HepG2 (cell line): ENCODE data around the gene RASL12. TPM values are rescaled to one million over a fixed set of nuclear protein-coding genes. Genes with fewer than 3 reads are reported as not detected.

Source experiments
- AGO1 ChIP-seq: fragments of 200-400 bp; formaldehyde crosslinking; IDR thresholded peaks from 2 replicates; pipeline ENCODE4 v1.6.1; 2017; ENCODE audit warnings: mild to moderate bottlenecking, low read depth, low read length, moderate library complexity; ENCODE audit not compliant: poor library complexity, severe bottlenecking
- ARNTL ChIP-seq: sonication (generic); formaldehyde crosslinking; IDR thresholded peaks from 2 replicates; pipeline ENCODE4 v1.4.0; 2020; ENCODE audit warnings: mild to moderate bottlenecking, missing genetic modification reagents
- BRCA1 ChIP-seq: sonication (generic); formaldehyde crosslinking; IDR thresholded peaks from 2 replicates; pipeline ENCODE4 v1.4.0; 2020; ENCODE audit warnings: missing genetic modification reagents
- CHCHD3 ChIP-seq: sonication (generic); formaldehyde crosslinking; IDR thresholded peaks from 2 replicates; pipeline ENCODE4 v1.8.0; 2022; ENCODE audit warnings: mild to moderate bottlenecking, missing genetic modification reagents, moderate library complexity
- FOXK2 ChIP-seq: fragments of 450-650 bp; IDR thresholded peaks from 2 replicates; pipeline ENCODE4 v1.6.1; 2016
- FOXO1 ChIP-seq: sonication (generic); formaldehyde crosslinking; IDR thresholded peaks from 2 replicates; pipeline ENCODE4 v1.4.0; 2020; ENCODE audit warnings: missing genetic modification reagents
- GATAD2A ChIP-seq: IDR thresholded peaks from 2 replicates; pipeline ENCODE4 v1.6.1; 2016
- HCFC1 ChIP-seq: fragments of 150-350 bp; IDR thresholded peaks from 2 replicates; pipeline ENCODE4 v1.6.1; 2014; ENCODE audit warnings: low read depth, low read length
- HOXD1 ChIP-seq: sonication (generic); formaldehyde crosslinking; IDR thresholded peaks from 2 replicates; pipeline ENCODE4 v1.5.0; 2020; ENCODE audit warnings: missing genetic modification reagents
- JUND ChIP-seq: sonication (generic); formaldehyde crosslinking; IDR thresholded peaks from 2 replicates; pipeline ENCODE4 v1.8.0; 2022; ENCODE audit warnings: mild to moderate bottlenecking, missing genetic modification reagents
- LCORL ChIP-seq, 2 experiments: fragments of 450-650 bp in 1 of 2; sonication (generic) in 1 of 2; formaldehyde crosslinking in 1 of 2; IDR thresholded peaks; 2 replicates each; pipeline versions ENCODE4 v1.5.0 to v1.6.1; 2017 to 2020; ENCODE audit warnings: antibody characterized with exemption in 1 of 2, missing genetic modification reagents in 1 of 2
- MED1 ChIP-seq: sonication (generic); formaldehyde crosslinking; IDR thresholded peaks from 2 replicates; pipeline ENCODE4 v1.4.0; 2020; ENCODE audit warnings: missing genetic modification reagents
- NCOA1 ChIP-seq: sonication (generic); formaldehyde crosslinking; IDR thresholded peaks from 2 replicates; pipeline ENCODE4 v1.9.0; 2021; ENCODE audit warnings: missing genetic modification reagents
- NR2F6 ChIP-seq, 2 experiments: IDR thresholded peaks; 2 replicates each; pipeline ENCODE4 v1.6.1; 2016; ENCODE audit warnings: antibody characterized with exemption in 1 of 2, mild to moderate bottlenecking in 1 of 2
- PHF8 ChIP-seq: sonication (generic); formaldehyde crosslinking; IDR thresholded peaks from 2 replicates; pipeline ENCODE4 v1.5.0; 2020; ENCODE audit warnings: missing genetic modification reagents
- PPARG ChIP-seq: conservative IDR thresholded peaks from 2 replicates; pipeline ENCODE4 v1.6.1; 2016; ENCODE audit warnings: missing biosample characterization, missing genetic modification reagents
- WIZ ChIP-seq: sonication (generic); formaldehyde crosslinking; IDR thresholded peaks from 2 replicates; pipeline ENCODE4 v1.5.1; 2020; ENCODE audit warnings: mild to moderate bottlenecking, missing genetic modification reagents
- ZC3H4 ChIP-seq: sonication (generic); formaldehyde crosslinking; IDR thresholded peaks from 2 replicates; pipeline ENCODE4 v1.4.0; 2020; ENCODE audit warnings: missing genetic modification reagents, borderline replicate concordance
- ZFP41 ChIP-seq: sonication (generic); formaldehyde crosslinking; IDR thresholded peaks from 2 replicates; pipeline ENCODE4 v1.4.0; 2020; ENCODE audit warnings: mild to moderate bottlenecking, missing genetic modification reagents, borderline replicate concordance
- ZNF143 ChIP-seq: sonication (generic); formaldehyde crosslinking; IDR thresholded peaks from 2 replicates; pipeline ENCODE4 v1.4.0; 2020; ENCODE audit warnings: missing genetic modification reagents
- ZNF3 ChIP-seq: IDR thresholded peaks from 2 replicates; pipeline ENCODE4 v1.7.0; 2017; ENCODE audit warnings: inconsistent platforms
- ZNF326 ChIP-seq: sonication (generic); formaldehyde crosslinking; IDR thresholded peaks from 2 replicates; pipeline ENCODE4 v1.4.0; 2020; ENCODE audit warnings: missing genetic modification reagents, borderline replicate concordance
- ZNF768 ChIP-seq: sonication (generic); formaldehyde crosslinking; IDR thresholded peaks from 2 replicates; pipeline ENCODE4 v1.4.0; 2020; ENCODE audit warnings: missing genetic modification reagents
- ZZZ3 ChIP-seq: sonication (generic); formaldehyde crosslinking; IDR thresholded peaks from 2 replicates; pipeline ENCODE4 v1.4.0; 2020; ENCODE audit warnings: missing genetic modification reagents, mild to moderate bottlenecking, borderline replicate concordance
- polyA plus RNA-seq, 8 experiments: library from polyadenylated mRNA; depleted of rRNA in 3 of 8; stranded (reverse) in 7 of 8; unstranded in 1 of 8; fragments of >200 nt; fragmentation: Illumina TruSeq in 4 of 8; extraction: Trizol in 4 of 8; gene quantifications; 2 replicates each; pipeline versions ENCODE4 v1.2.1 to v1.2.3, GENCODE V29; 2011 to 2016; ENCODE audit warnings: low read depth in 4 of 8, missing spikeins in 1 of 8, mixed read lengths in 1 of 8; ENCODE audit not compliant: insufficient read depth in 1 of 8
- total RNA-seq, 5 experiments: library from RNA; depleted of rRNA; stranded (reverse); fragments of >200 nt; fragmentation: Illumina TruSeq; extraction: Trizol; gene quantifications; 2 replicates each; pipeline ENCODE4 v1.2.3, GENCODE V29; 2016; ENCODE audit warnings: low read depth in 1 of 5
- TF ChIP-seq, protein P1 (sequence below): sonication (generic); formaldehyde crosslinking; IDR thresholded peaks from 2 replicates; pipeline ENCODE4 v1.9.0; 2022; ENCODE audit warnings: missing genetic modification reagents, mild to moderate bottlenecking, borderline replicate concordance
- TF ChIP-seq, protein P2 (sequence below): sonication (generic); formaldehyde crosslinking; IDR thresholded peaks from 2 replicates; pipeline ENCODE4; 2020; ENCODE audit warnings: missing genetic modification reagents, mild to moderate bottlenecking, borderline replicate concordance
- TF ChIP-seq, protein P3 (sequence below): IDR thresholded peaks from 2 replicates; pipeline ENCODE4 v1.6.1; 2016; ENCODE audit warnings: low read depth, control low read depth

RASL12 gene
- total and polyA plus RNA-seq, 2 of the 13 experiments (the other 11 are each of a cell fraction or from before 2014, with no cell fraction given), result 0.16 to 0.55 TPM

DNA sequence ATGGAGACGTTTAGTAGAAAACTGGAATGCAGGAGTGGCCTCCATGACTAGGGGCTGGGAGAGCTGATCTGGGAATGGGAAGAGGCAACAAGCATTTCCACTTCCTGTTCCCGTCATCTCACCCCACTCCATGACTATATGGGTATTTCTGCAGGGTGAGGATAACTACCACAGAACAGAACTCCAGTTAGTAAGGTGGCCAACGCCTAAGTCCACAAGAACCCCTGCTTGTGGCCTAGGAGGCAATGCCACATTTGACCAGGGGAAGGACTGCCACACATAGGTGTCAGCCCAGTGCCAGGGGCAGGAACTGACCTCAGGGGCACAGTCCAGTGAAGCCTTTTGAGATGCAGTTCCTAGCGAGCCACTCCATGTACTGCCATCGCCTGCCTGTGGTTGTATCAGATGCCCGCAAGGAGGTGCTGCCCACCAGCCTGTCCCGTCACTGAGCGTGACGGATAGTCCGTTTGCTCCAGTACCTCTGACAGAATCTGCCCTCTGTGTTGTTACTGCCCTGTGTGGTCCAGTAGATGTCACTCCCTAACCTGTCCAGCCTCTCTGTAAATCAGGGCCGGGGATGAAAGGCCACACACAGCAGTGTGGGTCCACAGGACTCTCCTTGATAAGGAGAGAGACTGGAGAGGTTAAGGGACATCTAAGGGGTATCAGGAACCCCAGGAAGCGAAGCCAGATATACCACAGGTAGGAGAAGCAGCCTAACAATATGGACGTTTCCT is 34.8 kb downstream of the RASL12 start (continued):
- TF ChIP-seq NCOA1 (CRISPR knock-in tag) (no peak), CHCHD3 (CRISPR knock-in tag) (no peak), WIZ (CRISPR knock-in tag) (no peak), HCFC1 (no peak; the same call in 1 of the 2 replicates), ZNF143 (CRISPR knock-in tag) (no peak; the same call in 1 of the 2 replicates), FOXK2 (peak; percentile 44), LCORL (IDR thresholded peaks at IDR 0.05) (no peak), LCORL (CRISPR knock-in tag; IDR thresholded peaks at IDR 0.05) (peak; percentile 79), PPARG (peak; percentile 55; the same call in 1 of the 2 replicates), AGO1 (no peak), ZNF326 (CRISPR knock-in tag) (no peak), NR2F6 (IDR thresholded peaks at IDR 0.05) (peak; percentile 51; the same call in 1 of the 2 replicates), NR2F6 (CRISPR knock-in tag; IDR thresholded peaks at IDR 0.05) (peak; percentile 76; the same call in 1 of the 2 replicates), ZNF3 (CRISPR knock-in tag) (no peak), ZC3H4 (CRISPR knock-in tag) (no peak), HOXD1 (CRISPR knock-in tag) (no peak), JUND (CRISPR knock-in tag) (no peak), BRCA1 (CRISPR knock-in tag) (no peak), PHF8 (CRISPR knock-in tag) (no peak), ZNF768 (peak; percentile 52), MED1 (peak; percentile 48; the same call in 1 of the 2 replicates), ARNTL (peak; percentile 11; the same call in 1 of the 2 replicates), GATAD2A (CRISPR knock-in tag) (peak; percentile 57; the same call in 1 of the 2 replicates), ZZZ3 (CRISPR knock-in tag) (no peak), FOXO1 (CRISPR knock-in tag) (peak; percentile 72; the same call in 1 of the 2 replicates), ZFP41 (CRISPR knock-in tag) (no peak)
- TF ChIP-seq, protein P1, sequence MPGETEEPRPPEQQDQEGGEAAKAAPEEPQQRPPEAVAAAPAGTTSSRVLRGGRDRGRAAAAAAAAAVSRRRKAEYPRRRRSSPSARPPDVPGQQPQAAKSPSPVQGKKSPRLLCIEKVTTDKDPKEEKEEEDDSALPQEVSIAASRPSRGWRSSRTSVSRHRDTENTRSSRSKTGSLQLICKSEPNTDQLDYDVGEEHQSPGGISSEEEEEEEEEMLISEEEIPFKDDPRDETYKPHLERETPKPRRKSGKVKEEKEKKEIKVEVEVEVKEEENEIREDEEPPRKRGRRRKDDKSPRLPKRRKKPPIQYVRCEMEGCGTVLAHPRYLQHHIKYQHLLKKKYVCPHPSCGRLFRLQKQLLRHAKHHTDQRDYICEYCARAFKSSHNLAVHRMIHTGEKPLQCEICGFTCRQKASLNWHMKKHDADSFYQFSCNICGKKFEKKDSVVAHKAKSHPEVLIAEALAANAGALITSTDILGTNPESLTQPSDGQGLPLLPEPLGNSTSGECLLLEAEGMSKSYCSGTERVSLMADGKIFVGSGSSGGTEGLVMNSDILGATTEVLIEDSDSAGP (CRISPR knock-in tag), result peak; percentile 85
- TF ChIP-seq, protein P2, sequence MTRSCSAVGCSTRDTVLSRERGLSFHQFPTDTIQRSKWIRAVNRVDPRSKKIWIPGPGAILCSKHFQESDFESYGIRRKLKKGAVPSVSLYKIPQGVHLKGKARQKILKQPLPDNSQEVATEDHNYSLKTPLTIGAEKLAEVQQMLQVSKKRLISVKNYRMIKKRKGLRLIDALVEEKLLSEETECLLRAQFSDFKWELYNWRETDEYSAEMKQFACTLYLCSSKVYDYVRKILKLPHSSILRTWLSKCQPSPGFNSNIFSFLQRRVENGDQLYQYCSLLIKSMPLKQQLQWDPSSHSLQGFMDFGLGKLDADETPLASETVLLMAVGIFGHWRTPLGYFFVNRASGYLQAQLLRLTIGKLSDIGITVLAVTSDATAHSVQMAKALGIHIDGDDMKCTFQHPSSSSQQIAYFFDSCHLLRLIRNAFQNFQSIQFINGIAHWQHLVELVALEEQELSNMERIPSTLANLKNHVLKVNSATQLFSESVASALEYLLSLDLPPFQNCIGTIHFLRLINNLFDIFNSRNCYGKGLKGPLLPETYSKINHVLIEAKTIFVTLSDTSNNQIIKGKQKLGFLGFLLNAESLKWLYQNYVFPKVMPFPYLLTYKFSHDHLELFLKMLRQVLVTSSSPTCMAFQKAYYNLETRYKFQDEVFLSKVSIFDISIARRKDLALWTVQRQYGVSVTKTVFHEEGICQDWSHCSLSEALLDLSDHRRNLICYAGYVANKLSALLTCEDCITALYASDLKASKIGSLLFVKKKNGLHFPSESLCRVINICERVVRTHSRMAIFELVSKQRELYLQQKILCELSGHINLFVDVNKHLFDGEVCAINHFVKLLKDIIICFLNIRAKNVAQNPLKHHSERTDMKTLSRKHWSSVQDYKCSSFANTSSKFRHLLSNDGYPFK (CRISPR knock-in tag), result peak; percentile 72; the same call in 1 of the 2 replicates
- TF ChIP-seq, protein P3, sequence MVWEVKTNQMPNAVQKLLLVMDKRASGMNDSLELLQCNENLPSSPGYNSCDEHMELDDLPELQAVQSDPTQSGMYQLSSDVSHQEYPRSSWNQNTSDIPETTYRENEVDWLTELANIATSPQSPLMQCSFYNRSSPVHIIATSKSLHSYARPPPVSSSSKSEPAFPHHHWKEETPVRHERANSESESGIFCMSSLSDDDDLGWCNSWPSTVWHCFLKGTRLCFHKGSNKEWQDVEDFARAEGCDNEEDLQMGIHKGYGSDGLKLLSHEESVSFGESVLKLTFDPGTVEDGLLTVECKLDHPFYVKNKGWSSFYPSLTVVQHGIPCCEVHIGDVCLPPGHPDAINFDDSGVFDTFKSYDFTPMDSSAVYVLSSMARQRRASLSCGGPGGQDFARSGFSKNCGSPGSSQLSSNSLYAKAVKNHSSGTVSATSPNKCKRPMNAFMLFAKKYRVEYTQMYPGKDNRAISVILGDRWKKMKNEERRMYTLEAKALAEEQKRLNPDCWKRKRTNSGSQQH (CRISPR knock-in tag), result peak; percentile 59; the same call in 1 of the 2 replicates
